Measurements from ENCODE around the gene OAT.

The OAT gene

DNA sequence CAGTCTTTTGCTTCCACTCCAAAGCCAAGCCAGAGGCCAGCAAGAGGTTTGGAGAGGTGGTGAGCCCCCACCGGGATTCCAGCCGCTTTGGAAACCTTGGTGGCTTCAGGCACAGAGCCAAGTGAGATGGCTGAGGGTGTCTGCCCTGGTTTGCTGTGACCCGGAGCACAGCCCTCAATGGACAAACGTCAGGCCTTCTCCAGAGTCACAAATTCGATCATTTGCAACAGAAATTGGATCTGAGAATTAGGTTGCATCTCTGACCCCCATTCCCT lies 32.0 kb upstream of the OAT start:
- peak overlapping the region; percentile 97 for H3K4me2 ChIP-seq (ENCODE audit: insufficient read depth, low read length, poor library complexity, severe bottlenecking)
- H4K91ac ChIP-seq (ENCODE audit: low read depth, low read length, poor library complexity), result no peak overlapping the region
- H3K4me3 ChIP-seq (ENCODE audit: low read length in 2 of 2), result no peak overlapping the region
- H2BK12ac ChIP-seq (ENCODE audit: low read length), result no peak overlapping the region
- H4K8ac ChIP-seq (ENCODE audit: low read depth, low read length), result no peak overlapping the region
- no peak overlapping the region for H2BK120ac ChIP-seq (ENCODE audit: low read depth, low read length)
- no CpG with 5 or more reads among the region's 5 CpGs for WGBS, 2 donors (ENCODE audit: extremely low coverage in 2 of 2, insufficient read length in 2 of 2, insufficient replicate concordance in 1 of 2)
- no peak for DNase-seq (ENCODE audit: low spot score)
- peaks cover 27 to 93% (median 56%) of the 10 kb centered on the region in 3 experiments for H3K27me3 ChIP-seq (ENCODE audit: control insufficient read depth in 3 of 3, insufficient read depth in 3 of 3, low read depth in 1 of 3, low read length in 3 of 3)
- H3K9ac ChIP-seq (ENCODE audit: low read depth, low read length, poor library complexity), result no peak overlapping the region
- no peak overlapping the region for H3K18ac ChIP-seq (ENCODE audit: low read length)
- no peak overlapping the region for H3K23ac ChIP-seq (ENCODE audit: low read depth, low read length, poor library complexity)
- H2BK5ac ChIP-seq (ENCODE audit: low read length), result no peak overlapping the region
- H3K14ac ChIP-seq (ENCODE audit: low read length), result no peak overlapping the region
- H3K4ac ChIP-seq (ENCODE audit: low read length), result no peak overlapping the region
- no peak overlapping the region for H2AK5ac ChIP-seq (ENCODE audit: low read depth, low read length)
- no peak overlapping the region for H2AFZ ChIP-seq (ENCODE audit: low read length)
- no peaks in the 10 kb centered on the region for H3K36me3 ChIP-seq (replicated peaks in 1 of 2; ENCODE audit: control insufficient read depth in 2 of 2, insufficient read depth in 2 of 2, low read length in 2 of 2)
- no peaks in the 10 kb centered on the region for H3K79me1 ChIP-seq (ENCODE audit: low read depth, low read length)
- peaks cover 16 to 18% of the 10 kb centered on the region in 2 donors for H3K4me1 ChIP-seq (ENCODE audit: control insufficient read depth in 2 of 2, insufficient read depth in 1 of 2, low read depth in 1 of 2, low read length in 2 of 2)
- no peak overlapping the region for H2BK15ac ChIP-seq (ENCODE audit: low read length)
- no peaks in the 10 kb centered on the region for H3K9me3 ChIP-seq (replicated peaks in 1 of 2; ENCODE audit: control insufficient read depth in 2 of 2, insufficient read depth in 1 of 2, low read depth in 1 of 2, low read length in 2 of 2)
- no peak overlapping the region for H3K27ac ChIP-seq (replicated peaks; ENCODE audit: low read length)

GRCh38 chr10:124450012-124450782 lies 31.5 kb upstream of the OAT start, which contains the start of gene NKX1-2:
TSS of gene NKX1-2 (minus strand) at chr10:124450035. CDS start at chr10:124449943, 92 bp downstream.
- no peak within 1 kb of the TSS for H4K8ac ChIP-seq (ENCODE audit: low read depth, low read length)
- peak within 1 kb of the TSS; percentile 80 for H2AFZ ChIP-seq (ENCODE audit: low read length)
- H3K23ac ChIP-seq (ENCODE audit: low read depth, low read length, poor library complexity), result peak within 1 kb of the TSS; percentile 63
- no peak within 1 kb of the TSS for H3K14ac ChIP-seq (ENCODE audit: low read length)
- peak within 1 kb of the TSS; percentile 97 for H3K4me2 ChIP-seq (ENCODE audit: insufficient read depth, low read length, poor library complexity, severe bottlenecking)
- no peaks in the 10 kb centered on the region for H3K9me3 ChIP-seq (replicated peaks in 1 of 2; ENCODE audit: control insufficient read depth in 2 of 2, insufficient read depth in 1 of 2, low read depth in 1 of 2, low read length in 2 of 2)
- H2BK120ac ChIP-seq (ENCODE audit: low read depth, low read length), result no peak within 1 kb of the TSS
- peak within 1 kb of the TSS; percentile 78 for H3K18ac ChIP-seq (ENCODE audit: low read length)
- peaks cover 16 to 18% of the 10 kb centered on the region in 2 donors for H3K4me1 ChIP-seq (ENCODE audit: control insufficient read depth in 2 of 2, insufficient read depth in 1 of 2, low read depth in 1 of 2, low read length in 2 of 2)
- H2BK15ac ChIP-seq (ENCODE audit: low read length), result peak within 1 kb of the TSS; percentile 91
- no peak within 1 kb of the TSS for H3K4ac ChIP-seq (ENCODE audit: low read length)
- WGBS, 2 donors (ENCODE audit: extremely low coverage in 2 of 2, insufficient read length in 2 of 2, insufficient replicate concordance in 1 of 2), result no CpG with 5 or more reads among the region's 57 CpGs
- H3K27me3 ChIP-seq (ENCODE audit: control insufficient read depth in 3 of 3, insufficient read depth in 3 of 3, low read depth in 1 of 3, low read length in 3 of 3), result peaks cover 27 to 94% (median 58%) of the 10 kb centered on the region in 3 experiments
- H3K9ac ChIP-seq (ENCODE audit: low read depth, low read length, poor library complexity), result peak within 1 kb of the TSS; percentile 63
- no peak within 1 kb of the TSS for H2BK5ac ChIP-seq (ENCODE audit: low read length)
- H2AK5ac ChIP-seq (ENCODE audit: low read depth, low read length), result peak within 1 kb of the TSS; percentile 22
- H3K27ac ChIP-seq (replicated peaks; ENCODE audit: low read length), result no peak within 1 kb of the TSS
- H2BK12ac ChIP-seq (ENCODE audit: low read length), result no peak within 1 kb of the TSS
- H4K91ac ChIP-seq (ENCODE audit: low read depth, low read length, poor library complexity), result no peak within 1 kb of the TSS
- peak within 1 kb of the TSS; percentile 30 to 73 for H3K4me3 ChIP-seq (ENCODE audit: low read length in 2 of 2)
- H3K36me3 ChIP-seq (replicated peaks in 1 of 2; ENCODE audit: control insufficient read depth in 2 of 2, insufficient read depth in 2 of 2, low read length in 2 of 2), result no peaks in the 10 kb centered on the region
- DNase-seq (ENCODE audit: low spot score), result peak; percentile 63
- no peaks in the 10 kb centered on the region for H3K79me1 ChIP-seq (ENCODE audit: low read depth, low read length)

DNA sequence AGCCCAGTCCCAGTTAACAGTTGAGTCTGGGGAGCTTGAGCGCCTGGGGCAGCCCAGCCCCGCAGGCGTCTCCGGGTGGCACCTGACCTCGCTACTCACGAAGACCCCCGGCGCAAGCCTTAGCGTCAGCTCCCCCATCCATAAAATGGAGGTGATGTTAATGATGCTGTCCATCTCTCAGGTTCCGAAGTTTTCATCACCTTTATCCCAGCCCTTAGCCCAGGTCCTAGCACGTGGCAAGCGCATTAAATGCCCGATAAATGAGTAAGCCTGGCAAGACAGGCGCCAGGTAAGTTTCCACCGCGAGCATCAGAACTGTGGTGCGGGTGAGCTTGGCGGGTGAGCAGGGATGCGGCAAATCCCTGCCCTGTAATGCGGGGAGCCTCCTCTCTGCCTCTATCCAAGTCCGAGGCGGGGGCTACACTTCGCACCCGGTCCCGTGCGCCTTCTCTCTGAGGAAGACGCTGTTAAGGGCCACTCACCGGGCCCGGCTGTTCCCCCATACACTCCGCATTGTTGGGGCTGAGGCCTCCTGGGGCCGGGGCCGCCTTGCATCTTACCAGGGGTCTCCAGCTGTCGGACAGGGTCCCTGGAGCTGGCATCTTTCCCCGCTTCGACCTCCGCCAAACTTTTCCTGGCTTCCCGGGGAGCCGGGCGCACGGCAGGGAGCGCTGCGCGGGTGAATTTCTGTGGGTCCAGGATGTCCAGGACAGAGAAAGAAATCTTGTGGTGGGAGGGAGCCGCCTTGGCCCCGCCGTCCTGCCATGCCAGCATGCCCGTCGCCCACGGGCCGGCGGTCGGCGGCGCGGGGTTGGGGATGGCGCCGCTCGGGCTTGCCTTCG lies 30.7 kb upstream of the OAT start:
- Histone ChIP-seq H4K8ac (ENCODE audit: low read depth, low read length) (no peak overlapping the region), H2BK120ac (ENCODE audit: low read depth, low read length) (no peak overlapping the region), H2BK12ac (ENCODE audit: low read length) (no peak overlapping the region), H3K18ac (ENCODE audit: low read length) (peak overlapping the region; percentile 78), H3K4me1 (ENCODE audit: control insufficient read depth in 2 of 2, insufficient read depth in 1 of 2, low read depth in 1 of 2, low read length in 2 of 2) (peaks cover 16 to 18% of the 10 kb centered on the region in 2 donors), H3K23ac (ENCODE audit: low read depth, low read length, poor library complexity) (peak overlapping the region; percentile 63), H3K4me2 (ENCODE audit: insufficient read depth, low read length, poor library complexity, severe bottlenecking) (peak overlapping the region; percentile 97), H2BK15ac (ENCODE audit: low read length) (peak overlapping the region; percentile 91), H2AFZ (ENCODE audit: low read length) (peak overlapping the region; percentile 80), H3K9ac (ENCODE audit: low read depth, low read length, poor library complexity) (peak overlapping the region; percentile 63), H3K27me3 (ENCODE audit: control insufficient read depth in 3 of 3, insufficient read depth in 3 of 3, low read depth in 1 of 3, low read length in 3 of 3) (peaks cover 27 to 95% (median 59%) of the 10 kb centered on the region in 3 experiments), H3K9me3 (replicated peaks in 1 of 2; ENCODE audit: control insufficient read depth in 2 of 2, insufficient read depth in 1 of 2, low read depth in 1 of 2, low read length in 2 of 2) (no peaks in the 10 kb centered on the region), H3K79me1 (ENCODE audit: low read depth, low read length) (no peaks in the 10 kb centered on the region), H3K36me3 (replicated peaks in 1 of 2; ENCODE audit: control insufficient read depth in 2 of 2, insufficient read depth in 2 of 2, low read length in 2 of 2) (no peaks in the 10 kb centered on the region), H3K14ac (ENCODE audit: low read length) (no peak overlapping the region), H4K91ac (ENCODE audit: low read depth, low read length, poor library complexity) (no peak overlapping the region), H3K27ac (replicated peaks; ENCODE audit: low read length) (no peak overlapping the region), H2AK5ac (ENCODE audit: low read depth, low read length) (peak overlapping the region; percentile 22), H3K4ac (ENCODE audit: low read length) (no peak overlapping the region), H2BK5ac (ENCODE audit: low read length) (no peak overlapping the region), H3K4me3 (ENCODE audit: low read length in 2 of 2) (peak overlapping the region; percentile 30 to 73)
- no CpG with 5 or more reads among the region's 59 CpGs for WGBS, 2 donors (ENCODE audit: extremely low coverage in 2 of 2, insufficient read length in 2 of 2, insufficient replicate concordance in 1 of 2)
- DNase-seq (ENCODE audit: low spot score), result no peak

- DNase-seq (ENCODE audit: low spot score), result no peak
- Histone ChIP-seq H2BK12ac (ENCODE audit: low read length) (no peak overlapping the region), H4K8ac (ENCODE audit: low read depth, low read length) (no peak overlapping the region), H2AK5ac (ENCODE audit: low read depth, low read length) (no peak overlapping the region), H3K79me1 (ENCODE audit: low read depth, low read length) (no peaks in the 10 kb centered on the region), H2BK5ac (ENCODE audit: low read length) (no peak overlapping the region), H2BK15ac (ENCODE audit: low read length) (no peak overlapping the region), H3K18ac (ENCODE audit: low read length) (no peak overlapping the region), H4K91ac (ENCODE audit: low read depth, low read length, poor library complexity) (no peak overlapping the region), H3K4me1 (ENCODE audit: control insufficient read depth in 2 of 2, insufficient read depth in 1 of 2, low read depth in 1 of 2, low read length in 2 of 2) (peaks cover 16 to 18% of the 10 kb centered on the region in 2 donors), H3K14ac (ENCODE audit: low read length) (no peak overlapping the region), H3K4ac (ENCODE audit: low read length) (no peak overlapping the region), H2BK120ac (ENCODE audit: low read depth, low read length) (no peak overlapping the region), H3K27me3 (ENCODE audit: control insufficient read depth in 3 of 3, insufficient read depth in 3 of 3, low read depth in 1 of 3, low read length in 3 of 3) (peaks cover 27 to 95% (median 59%) of the 10 kb centered on the region in 3 experiments), H3K9ac (ENCODE audit: low read depth, low read length, poor library complexity) (no peak overlapping the region), H2AFZ (ENCODE audit: low read length) (peak overlapping the region; percentile 80), H3K36me3 (replicated peaks in 1 of 2; ENCODE audit: control insufficient read depth in 2 of 2, insufficient read depth in 2 of 2, low read length in 2 of 2) (no peaks in the 10 kb centered on the region), H3K4me2 (ENCODE audit: insufficient read depth, low read length, poor library complexity, severe bottlenecking) (peak overlapping the region; percentile 97), H3K23ac (ENCODE audit: low read depth, low read length, poor library complexity) (no peak overlapping the region), H3K9me3 (replicated peaks in 1 of 2; ENCODE audit: control insufficient read depth in 2 of 2, insufficient read depth in 1 of 2, low read depth in 1 of 2, low read length in 2 of 2) (no peaks in the 10 kb centered on the region), H3K27ac (replicated peaks; ENCODE audit: low read length) (no peak overlapping the region), H3K4me3 (ENCODE audit: low read length in 2 of 2) (no peak overlapping the region)
- no CpG with 5 or more reads among the region's 26 CpGs for WGBS, 2 donors (ENCODE audit: extremely low coverage in 2 of 2, insufficient read length in 2 of 2, insufficient replicate concordance in 1 of 2)
Measured at GRCh38 chr10:124448696-124449169, 30.0 kb upstream of the OAT start.
